SK-N-SH (cell line): Measurements from ENCODE around the gene MT2A. TPM values are rescaled to one million over a fixed set of nuclear protein-coding genes. Genes with fewer than 3 reads are reported as not detected.

Experiments used
- CTCF ChIA-PET: fragments of 300-600, 350-600 bp; formaldehyde crosslinking; extraction: SDS; loops from one replicate; lab custom pipeline; 2021; lab: Yijun Ruan, JAX
- POLR2A ChIA-PET: fragments of 350-600 bp; sonication (Branson Sonifier 250); formaldehyde crosslinking; extraction: SDS; loops from one replicate; lab custom pipeline; 2020; ENCODE audit warnings: antibody characterized with exemption, inconsistent platforms; lab: Yijun Ruan, JAX
- DNase-seq: peaks from one replicate; pipeline ENCODE4 v3.0.0; 2012
- H2AFZ ChIP-seq: fragments of 200-600 bp; sonication (generic); 2 replicates; pipeline ENCODE4 v1.8.1; 2016; ENCODE audit warnings: antibody characterized with exemption, mild to moderate bottlenecking, low read depth
- H3F3A ChIP-seq: fragments of 200-600 bp; sonication (generic); replicated peaks from 2 replicates; pipeline ENCODE3; 2016; ENCODE audit warnings: antibody characterized with exemption, mild to moderate bottlenecking; ENCODE audit not compliant: insufficient read depth
- H3K27ac ChIP-seq, 2 experiments: fragments of 200-500 bp in 1 of 2; fragments of 200-600 bp in 1 of 2; sonication (Bioruptor generic) in 1 of 2; sonication (generic), shearing (Covaris generic) in 1 of 2; 2 replicates each; pipeline versions ENCODE4 v1.5.1 to v1.6.1; 2014 to 2016; ENCODE audit warnings: low read depth in 2 of 2, inconsistent platforms in 1 of 2, low read length in 1 of 2, mild to moderate bottlenecking in 1 of 2, mixed read lengths in 1 of 2
- H3K27me3 ChIP-seq: fragments of 200-600 bp; sonication (generic), shearing (Covaris generic); 2 replicates; pipeline ENCODE4 v1.6.1; 2016; ENCODE audit warnings: mixed run types; ENCODE audit not compliant: insufficient read depth
- H3K36me3 ChIP-seq, 2 experiments: fragments of 200-500 bp in 1 of 2; fragments of 200-600 bp in 1 of 2; sonication (Bioruptor generic) in 1 of 2; sonication (generic) in 1 of 2; replicated peaks in 1 of 2; 2 replicates each; pipeline versions ENCODE3 to v1.5.1; 2014 to 2016; ENCODE audit warnings: low read length in 1 of 2, mild to moderate bottlenecking in 1 of 2; ENCODE audit not compliant: insufficient read depth in 2 of 2, control insufficient read depth in 1 of 2
- H3K4me1 ChIP-seq, 2 experiments: fragments of 200-500 bp in 1 of 2; fragments of 200-600 bp in 1 of 2; sonication (Bioruptor generic) in 1 of 2; sonication (generic), shearing (Covaris generic) in 1 of 2; 2 replicates each; pipeline versions ENCODE4 v1.5.1 to v1.6.1; 2014 to 2016; ENCODE audit warnings: low read depth in 1 of 2, low read length in 1 of 2, mixed run types in 1 of 2; ENCODE audit not compliant: insufficient read depth in 2 of 2, control insufficient read depth in 1 of 2
- H3K4me2 ChIP-seq: fragments of 200-600 bp; sonication (generic), shearing (Covaris generic); 2 replicates; pipeline ENCODE4 v1.6.1; 2017; ENCODE audit warnings: mixed run types
- H3K4me3 ChIP-seq, 2 experiments: fragments of 200-500 bp in 1 of 2; fragments of 200-600 bp in 1 of 2; sonication (Bioruptor generic) in 1 of 2; sonication (generic), shearing (Covaris generic) in 1 of 2; 2 replicates each; pipeline versions ENCODE4 v1.5.1 to v1.8.1; 2014 to 2016; ENCODE audit warnings: low read depth in 2 of 2, inconsistent platforms in 1 of 2, low read length in 1 of 2, mild to moderate bottlenecking in 1 of 2, mixed read lengths in 1 of 2, moderate library complexity in 1 of 2
- H3K79me2 ChIP-seq: fragments of 200-600 bp; sonication (generic); 2 replicates; pipeline ENCODE4 v1.8.1; 2017; ENCODE audit warnings: mild to moderate bottlenecking; ENCODE audit not compliant: insufficient read depth
- H3K9ac ChIP-seq: fragments of 200-600 bp; sonication (generic); 2 replicates; pipeline ENCODE4 v1.6.1; 2017; ENCODE audit warnings: mixed run types
- H3K9me2 ChIP-seq: fragments of 200-600 bp; sonication (generic); 2 replicates; pipeline ENCODE4 v1.6.1; 2017; ENCODE audit warnings: mixed run types
- H3K9me3 ChIP-seq: fragments of 200-600 bp; sonication (generic); 2 replicates; pipeline ENCODE4 v1.6.1; 2017; ENCODE audit warnings: mixed run types, mild to moderate bottlenecking, moderate library complexity
- H4K20me1 ChIP-seq: fragments of 200-600 bp; sonication (generic); 2 replicates; pipeline ENCODE4 v1.6.1; 2017; ENCODE audit warnings: mild to moderate bottlenecking, mixed run types; ENCODE audit not compliant: insufficient read depth
- ELF1 ChIP-seq: IDR thresholded peaks from 2 replicates; pipeline ENCODE4 v1.4.0; 2012
- EP300 ChIP-seq, 2 experiments: IDR thresholded peaks; 2 replicates each; pipeline versions ENCODE4 v1.4.0 to v1.6.1; 2012; ENCODE audit warnings: borderline replicate concordance in 1 of 2, low read depth in 1 of 2, low read length in 1 of 2
- EZH2phosphoT487 ChIP-seq: fragments of 200-600 bp; sonication (generic); IDR thresholded peaks from 2 replicates; pipeline ENCODE4 v1.6.1; 2017; ENCODE audit warnings: low read depth, mixed run types, mild to moderate bottlenecking, antibody characterized with exemption, moderate library complexity, borderline replicate concordance
- FOSL2 ChIP-seq: IDR thresholded peaks from 2 replicates; pipeline ENCODE4 v1.4.0; 2012; ENCODE audit warnings: low read depth, mild to moderate bottlenecking, moderate library complexity, borderline replicate concordance
- FOXM1 ChIP-seq: IDR thresholded peaks from 2 replicates; pipeline ENCODE4 v1.4.0; 2012; ENCODE audit warnings: low read depth, mild to moderate bottlenecking
- GABPA ChIP-seq: IDR thresholded peaks from 2 replicates; pipeline ENCODE4 v1.4.0; 2012; ENCODE audit warnings: low read depth, mild to moderate bottlenecking
- GATA2 ChIP-seq: sonication (generic); formaldehyde crosslinking; IDR thresholded peaks from 2 replicates; pipeline ENCODE4 v1.5.0; 2020; ENCODE audit warnings: mild to moderate bottlenecking, missing genetic modification reagents
- JUND ChIP-seq: IDR thresholded peaks from 2 replicates; pipeline ENCODE4 v1.4.0; 2012
- MEF2A ChIP-seq: IDR thresholded peaks from 2 replicates; pipeline ENCODE4 v1.4.0; 2012; ENCODE audit warnings: low read depth, borderline replicate concordance
- NRF1 ChIP-seq: IDR thresholded peaks from 2 replicates; pipeline ENCODE4 v1.6.1; 2012; ENCODE audit warnings: low read depth, mild to moderate bottlenecking, low read length
- POLR2AphosphoS5 ChIP-seq: IDR thresholded peaks from 2 replicates; pipeline ENCODE4 v1.6.1; 2012; ENCODE audit warnings: low read depth, low read length
- RAD21 ChIP-seq: IDR thresholded peaks from 2 replicates; pipeline ENCODE4 v1.6.1; 2012; ENCODE audit warnings: mild to moderate bottlenecking, low read length
- RCOR1 ChIP-seq: fragments of 150-350 bp; IDR thresholded peaks from 2 replicates; pipeline ENCODE4 v1.6.1; 2017; ENCODE audit warnings: antibody characterized with exemption, low read length
- RXRA ChIP-seq: IDR thresholded peaks from 2 replicates; pipeline ENCODE4 v1.4.0; 2012; ENCODE audit warnings: low read depth, mild to moderate bottlenecking, borderline replicate concordance
- SIN3A ChIP-seq: IDR thresholded peaks from 2 replicates; pipeline ENCODE4 v1.6.1; 2012; ENCODE audit warnings: low read depth, mild to moderate bottlenecking, low read length, moderate library complexity, borderline replicate concordance
- SMC3 ChIP-seq: IDR thresholded peaks from 2 replicates; pipeline ENCODE4 v1.6.1; 2012; ENCODE audit warnings: low read depth, low read length, improper control_type of control experiment
- TAF1 ChIP-seq: IDR thresholded peaks from 2 replicates; pipeline ENCODE4 v1.6.1; 2012; ENCODE audit warnings: low read depth, mild to moderate bottlenecking, low read length, moderate library complexity, borderline replicate concordance
- TCF12 ChIP-seq: IDR thresholded peaks from 2 replicates; pipeline ENCODE4 v1.4.0; 2012
- TEAD4 ChIP-seq: IDR thresholded peaks from 2 replicates; pipeline ENCODE4 v1.4.0; 2012; ENCODE audit warnings: mild to moderate bottlenecking, borderline replicate concordance; ENCODE audit not compliant: insufficient read depth
- YY1 ChIP-seq: IDR thresholded peaks from 2 replicates; pipeline ENCODE4 v1.4.0; 2012; ENCODE audit warnings: low read depth, mild to moderate bottlenecking
- polyA plus RNA-seq, 3 experiments: library from polyadenylated mRNA; depleted of rRNA; stranded (reverse); fragments of >200 nt; gene quantifications; 2 replicates each; pipeline ENCODE4 v1.2.3, GENCODE V29; 2012
- TF ChIP-seq, protein P1 (sequence below): fragments of 200-600 bp; sonication (generic); IDR thresholded peaks from 2 replicates; pipeline ENCODE4 v1.6.1; 2017; ENCODE audit warnings: antibody characterized with exemption, mild to moderate bottlenecking, moderate library complexity
- TF ChIP-seq, protein P2 (sequence below): fragments of 150-350 bp; IDR thresholded peaks from 2 replicates; pipeline ENCODE4 v1.6.1; 2017; ENCODE audit warnings: antibody characterized with exemption, low read length, low read depth, borderline replicate concordance
- TF ChIP-seq, protein P3 (sequence below): IDR thresholded peaks from 2 replicates; pipeline ENCODE4 v1.4.0; 2012; ENCODE audit warnings: low read depth
- TF ChIP-seq, protein P4 (sequence below): IDR thresholded peaks from 2 replicates; pipeline ENCODE4 v1.4.0; 2012; ENCODE audit warnings: low read depth, borderline replicate concordance
- TF ChIP-seq, protein P5 (sequence below): IDR thresholded peaks from 2 replicates; pipeline ENCODE4 v1.6.1; 2012; ENCODE audit warnings: mild to moderate bottlenecking, low read depth, low read length, moderate library complexity
- TF ChIP-seq, protein P6 (sequence below): IDR thresholded peaks from 2 replicates; pipeline ENCODE4 v1.4.0; 2012; ENCODE audit warnings: low read depth, borderline replicate concordance

The MT2A gene
- polyA plus RNA-seq, 1 of the 3 experiments (the other 2 are of a cell fraction): 133 TPM

DNA sequence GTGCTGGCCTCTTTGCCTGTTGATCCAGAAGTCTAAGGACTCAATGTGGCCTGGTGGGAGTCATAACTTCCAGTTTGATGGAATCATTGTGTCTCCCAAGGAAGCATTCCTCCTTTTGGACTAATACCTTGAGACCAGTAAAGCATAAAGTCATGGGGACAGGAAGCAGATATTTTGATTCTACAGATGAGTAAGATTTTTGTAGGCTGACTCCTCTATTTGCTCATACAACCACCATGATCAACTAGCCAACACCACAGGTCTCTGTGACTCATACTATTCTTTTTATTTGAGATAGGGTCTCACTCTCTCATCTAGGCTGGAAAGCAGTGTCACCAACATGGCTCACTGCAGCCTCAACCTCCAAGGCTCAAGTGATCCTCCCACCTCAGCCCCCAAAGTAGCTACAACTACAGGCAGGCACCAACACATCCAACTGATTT is 6.2 kb downstream of the MT2A start:
- Histone ChIP-seq H2AFZ (no peak overlapping the region), H3K4me1 (peaks cover 17 to 39% of the 10 kb centered on the region in 2 experiments; a peak in 3 of 4 replicates), H3F3A (peaks cover 35% of the 10 kb centered on the region), H3K79me2 (peaks cover 18% of the 10 kb centered on the region; the same call in 1 of the 2 replicates), H3K9me2 (no peaks in the 10 kb centered on the region), H3K27ac (peak overlapping the region in 1 of 2 experiments; percentile 71; a peak in 2 of 4 replicates), H4K20me1 (no peaks in the 10 kb centered on the region), H3K4me3 (no peak overlapping the region), H3K27me3 (no peaks in the 10 kb centered on the region), H3K9me3 (no peaks in the 10 kb centered on the region), H3K4me2 (peak overlapping the region; percentile 63), H3K9ac (no peak overlapping the region), H3K36me3 (no peaks in the 10 kb centered on the region)
- POLR2A ChIA-PET: no interaction called here
- CTCF ChIA-PET: interaction anchor here (0.6 to 1.0 kb wide), 2 partner anchors 12 to 13 kb away, joined by 3 read pairs; no protein-coding TSS in a partner anchor
- DNase-seq: no peak
- TF ChIP-seq EP300 (IDR thresholded peaks at IDR 0.05; ENCODE audit: borderline replicate concordance in 1 of 2, low read depth in 1 of 2, low read length in 1 of 2) (peak in 1 of 2 experiments; percentile 38; a peak in 1 of 4 replicates), RCOR1 (no peak), RXRA (no peak), GATA2 (CRISPR knock-in tag) (no peak), SMC3 (no peak), TEAD4 (no peak), FOSL2 (peak; percentile 72), POLR2AphosphoS5 (no peak), EZH2phosphoT487 (no peak), RAD21 (no peak), FOXM1 (no peak), MEF2A (no peak), JUND (peak; percentile 56), ELF1 (no peak), YY1 (no peak), TCF12 (peak; percentile 28), GABPA (no peak), TAF1 (no peak), NRF1 (no peak), SIN3A (no peak)
- TF ChIP-seq, protein P1, sequence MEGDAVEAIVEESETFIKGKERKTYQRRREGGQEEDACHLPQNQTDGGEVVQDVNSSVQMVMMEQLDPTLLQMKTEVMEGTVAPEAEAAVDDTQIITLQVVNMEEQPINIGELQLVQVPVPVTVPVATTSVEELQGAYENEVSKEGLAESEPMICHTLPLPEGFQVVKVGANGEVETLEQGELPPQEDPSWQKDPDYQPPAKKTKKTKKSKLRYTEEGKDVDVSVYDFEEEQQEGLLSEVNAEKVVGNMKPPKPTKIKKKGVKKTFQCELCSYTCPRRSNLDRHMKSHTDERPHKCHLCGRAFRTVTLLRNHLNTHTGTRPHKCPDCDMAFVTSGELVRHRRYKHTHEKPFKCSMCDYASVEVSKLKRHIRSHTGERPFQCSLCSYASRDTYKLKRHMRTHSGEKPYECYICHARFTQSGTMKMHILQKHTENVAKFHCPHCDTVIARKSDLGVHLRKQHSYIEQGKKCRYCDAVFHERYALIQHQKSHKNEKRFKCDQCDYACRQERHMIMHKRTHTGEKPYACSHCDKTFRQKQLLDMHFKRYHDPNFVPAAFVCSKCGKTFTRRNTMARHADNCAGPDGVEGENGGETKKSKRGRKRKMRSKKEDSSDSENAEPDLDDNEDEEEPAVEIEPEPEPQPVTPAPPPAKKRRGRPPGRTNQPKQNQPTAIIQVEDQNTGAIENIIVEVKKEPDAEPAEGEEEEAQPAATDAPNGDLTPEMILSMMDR: no peak
- TF ChIP-seq, protein P2, sequence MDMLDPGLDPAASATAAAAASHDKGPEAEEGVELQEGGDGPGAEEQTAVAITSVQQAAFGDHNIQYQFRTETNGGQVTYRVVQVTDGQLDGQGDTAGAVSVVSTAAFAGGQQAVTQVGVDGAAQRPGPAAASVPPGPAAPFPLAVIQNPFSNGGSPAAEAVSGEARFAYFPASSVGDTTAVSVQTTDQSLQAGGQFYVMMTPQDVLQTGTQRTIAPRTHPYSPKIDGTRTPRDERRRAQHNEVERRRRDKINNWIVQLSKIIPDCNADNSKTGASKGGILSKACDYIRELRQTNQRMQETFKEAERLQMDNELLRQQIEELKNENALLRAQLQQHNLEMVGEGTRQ: no peak
- TF ChIP-seq, protein P3, sequence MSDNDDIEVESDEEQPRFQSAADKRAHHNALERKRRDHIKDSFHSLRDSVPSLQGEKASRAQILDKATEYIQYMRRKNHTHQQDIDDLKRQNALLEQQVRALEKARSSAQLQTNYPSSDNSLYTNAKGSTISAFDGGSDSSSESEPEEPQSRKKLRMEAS: 0 out of 2 replicates have a peak, but pooled peaks have one; percentile 13
- TF ChIP-seq, protein P4, sequence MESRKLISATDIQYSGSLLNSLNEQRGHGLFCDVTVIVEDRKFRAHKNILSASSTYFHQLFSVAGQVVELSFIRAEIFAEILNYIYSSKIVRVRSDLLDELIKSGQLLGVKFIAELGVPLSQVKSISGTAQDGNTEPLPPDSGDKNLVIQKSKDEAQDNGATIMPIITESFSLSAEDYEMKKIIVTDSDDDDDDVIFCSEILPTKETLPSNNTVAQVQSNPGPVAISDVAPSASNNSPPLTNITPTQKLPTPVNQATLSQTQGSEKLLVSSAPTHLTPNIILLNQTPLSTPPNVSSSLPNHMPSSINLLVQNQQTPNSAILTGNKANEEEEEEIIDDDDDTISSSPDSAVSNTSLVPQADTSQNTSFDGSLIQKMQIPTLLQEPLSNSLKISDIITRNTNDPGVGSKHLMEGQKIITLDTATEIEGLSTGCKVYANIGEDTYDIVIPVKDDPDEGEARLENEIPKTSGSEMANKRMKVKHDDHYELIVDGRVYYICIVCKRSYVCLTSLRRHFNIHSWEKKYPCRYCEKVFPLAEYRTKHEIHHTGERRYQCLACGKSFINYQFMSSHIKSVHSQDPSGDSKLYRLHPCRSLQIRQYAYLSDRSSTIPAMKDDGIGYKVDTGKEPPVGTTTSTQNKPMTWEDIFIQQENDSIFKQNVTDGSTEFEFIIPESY: no peak
- TF ChIP-seq, protein P5, sequence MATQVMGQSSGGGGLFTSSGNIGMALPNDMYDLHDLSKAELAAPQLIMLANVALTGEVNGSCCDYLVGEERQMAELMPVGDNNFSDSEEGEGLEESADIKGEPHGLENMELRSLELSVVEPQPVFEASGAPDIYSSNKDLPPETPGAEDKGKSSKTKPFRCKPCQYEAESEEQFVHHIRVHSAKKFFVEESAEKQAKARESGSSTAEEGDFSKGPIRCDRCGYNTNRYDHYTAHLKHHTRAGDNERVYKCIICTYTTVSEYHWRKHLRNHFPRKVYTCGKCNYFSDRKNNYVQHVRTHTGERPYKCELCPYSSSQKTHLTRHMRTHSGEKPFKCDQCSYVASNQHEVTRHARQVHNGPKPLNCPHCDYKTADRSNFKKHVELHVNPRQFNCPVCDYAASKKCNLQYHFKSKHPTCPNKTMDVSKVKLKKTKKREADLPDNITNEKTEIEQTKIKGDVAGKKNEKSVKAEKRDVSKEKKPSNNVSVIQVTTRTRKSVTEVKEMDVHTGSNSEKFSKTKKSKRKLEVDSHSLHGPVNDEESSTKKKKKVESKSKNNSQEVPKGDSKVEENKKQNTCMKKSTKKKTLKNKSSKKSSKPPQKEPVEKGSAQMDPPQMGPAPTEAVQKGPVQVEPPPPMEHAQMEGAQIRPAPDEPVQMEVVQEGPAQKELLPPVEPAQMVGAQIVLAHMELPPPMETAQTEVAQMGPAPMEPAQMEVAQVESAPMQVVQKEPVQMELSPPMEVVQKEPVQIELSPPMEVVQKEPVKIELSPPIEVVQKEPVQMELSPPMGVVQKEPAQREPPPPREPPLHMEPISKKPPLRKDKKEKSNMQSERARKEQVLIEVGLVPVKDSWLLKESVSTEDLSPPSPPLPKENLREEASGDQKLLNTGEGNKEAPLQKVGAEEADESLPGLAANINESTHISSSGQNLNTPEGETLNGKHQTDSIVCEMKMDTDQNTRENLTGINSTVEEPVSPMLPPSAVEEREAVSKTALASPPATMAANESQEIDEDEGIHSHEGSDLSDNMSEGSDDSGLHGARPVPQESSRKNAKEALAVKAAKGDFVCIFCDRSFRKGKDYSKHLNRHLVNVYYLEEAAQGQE: no peak
- TF ChIP-seq, protein P6, sequence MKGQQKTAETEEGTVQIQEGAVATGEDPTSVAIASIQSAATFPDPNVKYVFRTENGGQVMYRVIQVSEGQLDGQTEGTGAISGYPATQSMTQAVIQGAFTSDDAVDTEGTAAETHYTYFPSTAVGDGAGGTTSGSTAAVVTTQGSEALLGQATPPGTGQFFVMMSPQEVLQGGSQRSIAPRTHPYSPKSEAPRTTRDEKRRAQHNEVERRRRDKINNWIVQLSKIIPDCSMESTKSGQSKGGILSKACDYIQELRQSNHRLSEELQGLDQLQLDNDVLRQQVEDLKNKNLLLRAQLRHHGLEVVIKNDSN: no peak
